Fibroblast of skin of right biceps (primary cell): ENCODE measurements around the gene DCLRE1C.
A peak's percentile ranks its signal among the peaks of the same experiment; 100 is the strongest.
"Not testable (repeated sequence)": the region's sequence is repeated elsewhere in the genome, so short reads cannot be mapped to it uniquely, and the experiment has no call there.

Experiments used
- DNase-seq: peaks from one replicate; pipeline ENCODE4 v3.0.0-alpha.2; 2013

Gene DCLRE1C

DNA sequence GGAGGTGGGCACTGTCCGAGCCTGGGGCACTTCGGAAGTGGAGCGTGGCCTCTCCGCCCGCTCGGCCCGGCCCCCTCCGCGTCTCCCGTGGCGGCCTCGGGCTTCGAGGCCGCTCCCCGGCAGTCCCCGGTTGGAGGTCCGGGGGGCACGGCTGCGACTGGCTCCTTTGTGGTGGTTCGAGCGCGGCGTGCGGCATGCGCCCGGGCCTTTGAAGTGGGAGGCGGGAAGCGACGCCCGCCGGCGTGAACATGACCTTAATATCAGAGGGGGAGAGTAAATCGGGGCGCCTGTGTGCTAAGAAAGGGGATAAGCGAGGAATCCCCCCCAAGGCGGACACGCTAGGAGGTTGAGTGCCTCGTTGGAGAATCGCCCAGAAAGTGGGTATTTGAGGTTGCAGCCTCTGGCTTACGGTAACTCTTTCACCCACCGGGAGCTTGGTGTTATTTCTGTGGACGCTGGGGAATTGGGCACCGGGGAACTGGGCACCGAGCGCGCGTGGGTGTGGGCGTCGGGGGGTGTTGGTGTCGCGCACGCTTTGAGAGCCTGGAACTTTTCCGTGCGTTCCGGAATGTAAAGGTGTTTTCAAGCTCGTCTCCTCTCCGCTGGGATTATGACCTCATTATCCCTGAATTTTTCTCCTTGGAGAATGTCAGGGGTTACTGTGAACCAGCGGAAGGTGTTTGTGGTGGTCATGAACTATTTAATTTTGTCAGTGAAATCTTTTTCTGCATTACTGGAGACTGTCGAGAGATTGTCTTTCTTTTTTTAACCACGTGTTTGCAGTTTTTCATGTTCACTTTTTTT lies 74.6 kb downstream of the DCLRE1C start:
- peak; percentile 20 for DNase-seq

DNA sequence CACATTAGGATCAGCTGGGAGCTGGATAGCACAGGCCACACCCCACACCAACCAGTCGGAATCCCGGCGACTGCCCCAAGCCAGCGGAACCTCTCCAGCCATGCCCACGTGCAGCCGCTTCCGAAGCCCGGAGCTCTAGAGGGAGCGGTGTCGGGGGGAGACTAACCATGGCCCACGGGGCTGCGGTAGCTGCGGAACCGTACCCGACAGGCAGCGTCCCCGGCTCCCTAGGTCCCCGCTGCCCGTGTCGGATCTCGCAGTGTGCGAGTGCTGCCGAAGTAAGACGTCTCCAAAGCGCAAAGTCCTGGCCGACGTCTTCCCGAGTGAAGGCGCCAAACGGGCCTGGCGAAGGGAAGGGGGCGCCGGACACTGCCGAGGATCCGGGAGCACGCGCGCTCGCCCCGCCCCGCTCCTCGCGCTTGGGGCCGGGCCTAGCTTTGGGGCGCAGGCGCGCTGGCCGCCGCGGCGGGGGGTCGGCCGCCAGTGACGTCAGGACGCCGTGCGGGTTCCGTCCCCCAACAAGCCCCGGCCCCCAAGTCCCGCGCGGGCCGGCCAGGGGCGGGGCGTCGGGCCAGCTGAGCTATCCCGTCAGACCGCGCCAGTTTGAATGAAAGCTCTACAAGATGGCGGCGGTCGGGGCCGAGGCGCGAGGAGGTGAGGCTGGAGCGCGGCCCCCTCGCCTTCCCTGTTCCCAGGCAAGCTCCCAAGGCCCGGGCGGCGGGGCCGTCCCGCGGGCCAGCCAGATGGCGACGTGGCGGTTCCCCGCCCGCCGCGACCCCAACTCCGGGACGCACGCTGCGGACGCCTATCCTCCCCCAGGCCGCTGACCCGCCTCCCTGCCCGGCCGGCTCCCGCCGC lies 75.4 kb downstream of the DCLRE1C start, which contains the start of gene SUV39H2:
TSS of gene SUV39H2 (plus strand) at position 601 of the 858 bp plus-strand sequence. CDS start at position 624, 23 bp downstream.
- peak; percentile 96 for DNase-seq

DNA sequence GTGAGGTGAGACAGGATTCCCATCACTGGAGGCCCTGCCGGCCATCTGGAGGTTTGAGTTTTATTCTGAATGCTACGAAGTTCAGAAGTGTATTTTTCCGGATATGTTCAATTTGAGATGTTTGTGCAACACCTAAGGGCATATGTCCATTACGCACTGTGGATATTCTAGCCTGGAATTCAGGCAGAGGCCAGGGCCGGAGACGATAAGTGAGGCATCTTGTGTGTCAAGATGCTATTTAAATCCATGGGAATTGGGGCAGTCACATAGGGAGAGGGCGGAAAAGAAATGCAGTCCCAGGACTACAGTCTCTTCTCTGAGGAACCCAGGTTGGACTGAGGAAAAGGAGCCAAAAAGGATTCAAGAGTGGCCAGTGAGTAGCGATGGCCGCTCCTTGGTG lies 77.1 kb downstream of the DCLRE1C start:
- DNase-seq: no peak

DNA sequence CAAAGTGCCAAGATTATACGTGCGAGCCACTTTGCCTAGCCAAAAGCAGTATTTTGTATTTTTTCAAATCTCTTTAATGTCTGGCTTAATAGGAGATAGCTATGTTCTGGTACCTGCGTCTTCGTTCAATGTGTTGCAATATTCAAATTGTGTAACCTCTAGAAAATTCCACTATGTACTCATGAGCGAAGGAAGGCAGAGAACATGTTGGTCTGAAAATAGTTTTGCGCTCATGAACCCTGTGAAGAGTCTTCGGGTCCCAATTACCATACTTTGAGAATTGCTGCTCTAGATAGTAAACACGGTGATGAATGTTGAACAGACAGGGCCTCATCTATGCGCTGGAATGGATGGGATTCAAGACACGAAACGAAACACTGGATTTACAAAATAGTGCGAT lies 78.0 kb downstream of the DCLRE1C start:
- no peak for DNase-seq

DNA sequence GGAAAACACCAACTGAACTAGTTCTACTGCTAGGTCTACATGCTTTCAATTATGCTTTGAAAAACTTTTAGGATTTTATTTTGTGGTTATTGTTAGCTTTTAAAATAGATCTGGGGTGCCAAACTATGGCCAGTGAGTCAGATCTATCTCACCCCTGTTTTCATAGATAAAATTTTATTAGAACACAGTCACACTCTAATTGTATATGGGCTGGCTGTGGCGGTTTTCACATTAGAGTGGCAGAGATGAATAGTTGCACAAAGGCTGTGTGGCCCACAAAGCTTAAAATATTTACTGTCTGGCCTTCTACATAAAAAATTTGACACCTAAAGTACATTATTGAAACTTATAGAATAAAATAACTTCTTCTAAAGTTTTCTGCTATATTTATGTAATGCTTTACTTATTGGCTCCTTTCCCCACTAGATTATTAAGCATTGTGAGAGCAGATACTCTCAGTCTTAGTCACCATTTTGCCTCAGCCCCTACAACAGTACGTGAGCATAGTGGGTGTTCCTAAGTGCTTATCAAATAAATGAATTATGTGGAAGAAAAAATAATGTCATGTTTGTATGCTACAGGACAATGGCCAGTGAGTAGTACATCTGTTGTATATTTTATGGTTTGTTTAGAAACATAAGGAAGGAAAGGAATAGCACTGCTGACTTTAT lies 80.7 kb downstream of the DCLRE1C start:
- peak; percentile 77 for DNase-seq

DNA sequence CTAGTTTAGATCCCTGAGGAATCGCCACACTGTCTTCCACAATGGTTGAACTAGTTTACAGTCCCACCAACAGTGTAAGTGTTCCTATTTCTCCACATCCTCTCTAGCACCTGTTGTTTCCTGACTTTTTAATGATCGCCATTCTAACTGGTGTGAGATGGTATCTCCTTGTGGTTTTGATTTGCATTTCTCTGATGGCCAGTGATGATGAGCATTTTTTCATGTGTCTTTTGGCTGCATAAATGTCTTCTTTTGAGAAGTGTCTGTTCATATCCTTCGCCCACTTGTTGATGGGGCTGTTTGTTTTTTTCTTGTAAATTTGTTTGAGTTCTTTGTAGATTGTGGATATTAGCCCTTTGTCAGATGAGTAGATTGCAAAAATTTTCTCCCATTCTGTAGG lies 89.0 kb downstream of the DCLRE1C start:
- DNase-seq: not testable (repeated sequence)

DNA sequence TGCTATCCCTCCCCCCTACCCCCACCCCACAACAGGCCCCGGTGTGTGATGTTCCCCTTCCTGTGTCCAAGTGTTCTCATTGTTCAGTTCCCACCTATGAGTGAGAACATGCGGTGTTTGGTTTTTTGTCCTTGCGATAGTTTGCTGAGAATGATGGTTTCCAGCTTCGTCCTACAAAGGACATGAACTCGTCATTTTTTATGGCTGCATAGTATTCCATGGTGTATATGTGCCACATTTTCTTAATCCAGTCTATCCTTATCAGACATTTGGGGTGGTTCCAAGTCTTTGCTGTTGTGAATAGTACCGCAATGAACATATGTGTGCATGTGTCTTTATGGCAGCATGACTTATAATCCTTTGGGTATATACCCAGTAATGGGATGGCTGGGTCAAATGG lies 89.4 kb downstream of the DCLRE1C start:
- not testable (repeated sequence) for DNase-seq

DNA sequence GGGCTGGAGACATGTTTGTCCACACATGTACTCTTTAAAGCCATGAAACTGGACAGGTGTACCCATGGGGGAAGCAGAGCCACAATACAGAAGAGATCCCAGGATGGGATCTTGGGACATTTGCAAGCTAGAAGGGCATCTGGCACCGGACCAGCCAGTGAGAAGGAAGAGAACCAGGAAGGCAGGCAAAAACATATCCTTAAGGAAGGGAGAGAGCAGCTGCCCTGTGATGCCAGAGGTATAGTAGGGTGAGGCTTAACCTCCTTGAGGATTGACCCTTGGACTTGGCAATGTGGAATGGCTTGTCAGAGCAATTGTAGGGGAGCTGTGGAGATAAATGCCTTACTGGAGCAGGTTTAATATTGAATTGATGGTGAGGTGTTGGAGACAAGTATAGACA lies 93.1 kb downstream of the DCLRE1C start:
- no peak for DNase-seq

DNA sequence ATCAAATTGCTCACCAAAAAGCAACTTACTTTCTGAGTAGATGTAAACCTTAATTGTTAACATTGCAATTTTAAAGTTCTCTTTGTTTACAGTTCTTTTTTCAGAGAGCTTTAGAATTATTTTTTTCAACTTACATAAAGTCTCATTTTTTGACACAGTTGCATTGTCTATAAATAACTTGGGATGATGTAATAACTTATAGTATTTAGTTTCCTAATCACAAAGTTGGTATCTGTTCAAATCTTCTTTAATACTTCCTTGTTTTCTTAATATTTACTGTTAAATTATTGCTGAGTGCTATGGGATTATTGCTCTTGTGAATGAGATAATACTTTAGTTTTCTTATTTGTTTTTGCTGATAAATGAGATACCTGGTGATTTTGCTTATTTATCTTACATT lies 94.1 kb downstream of the DCLRE1C start:
- DNase-seq: no peak

DNA sequence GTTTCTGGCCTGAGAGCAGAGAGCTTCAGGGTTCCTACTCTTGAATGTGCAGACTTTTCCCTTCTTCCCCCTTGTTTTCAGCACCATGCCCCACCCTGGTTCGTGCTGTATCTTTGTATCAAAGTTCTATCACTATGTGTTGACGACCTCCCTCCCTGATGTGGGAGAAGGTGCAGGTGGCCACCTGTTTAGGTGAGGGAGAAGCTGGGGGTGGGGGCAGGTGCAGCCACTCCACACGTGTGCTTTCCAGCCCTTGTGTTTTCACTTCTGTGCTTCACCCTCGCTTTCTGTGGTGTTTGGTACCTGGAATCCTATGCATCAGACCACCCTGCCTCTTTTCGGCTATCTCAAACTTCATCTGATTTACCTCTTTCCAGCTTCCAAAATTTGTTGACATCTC lies 94.9 kb downstream of the DCLRE1C start:
- DNase-seq: no peak

DNA sequence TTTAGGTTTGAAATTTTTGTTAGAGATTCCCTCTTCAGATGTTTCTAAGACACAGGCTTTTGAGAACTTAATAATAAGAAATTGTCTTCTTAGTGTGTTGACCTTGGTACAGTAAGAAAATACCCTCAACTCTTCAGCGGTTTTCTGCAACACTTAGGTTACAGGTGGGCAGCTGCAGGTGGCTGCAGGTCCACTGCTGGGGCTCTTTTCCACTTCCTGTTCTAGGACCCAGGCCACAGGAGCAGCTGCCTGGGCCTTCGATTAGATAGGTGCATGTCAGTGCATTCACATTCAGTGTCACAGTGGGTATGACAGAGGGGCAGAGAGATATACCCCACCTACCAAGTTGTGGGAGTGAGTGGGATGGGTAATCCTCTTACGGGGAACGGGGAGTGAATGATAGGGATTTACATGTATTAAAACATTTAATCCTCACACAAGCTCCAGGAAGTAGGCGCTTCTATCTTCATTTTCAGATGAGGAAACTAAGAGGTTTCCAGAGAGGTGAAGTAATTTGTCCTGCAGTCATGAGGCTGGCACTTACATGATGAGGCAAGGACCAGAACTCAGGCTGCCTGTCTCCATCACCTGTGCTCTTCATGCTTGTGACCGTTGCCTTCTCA lies 95.4 kb downstream of the DCLRE1C start:
- no peak for DNase-seq

DNA sequence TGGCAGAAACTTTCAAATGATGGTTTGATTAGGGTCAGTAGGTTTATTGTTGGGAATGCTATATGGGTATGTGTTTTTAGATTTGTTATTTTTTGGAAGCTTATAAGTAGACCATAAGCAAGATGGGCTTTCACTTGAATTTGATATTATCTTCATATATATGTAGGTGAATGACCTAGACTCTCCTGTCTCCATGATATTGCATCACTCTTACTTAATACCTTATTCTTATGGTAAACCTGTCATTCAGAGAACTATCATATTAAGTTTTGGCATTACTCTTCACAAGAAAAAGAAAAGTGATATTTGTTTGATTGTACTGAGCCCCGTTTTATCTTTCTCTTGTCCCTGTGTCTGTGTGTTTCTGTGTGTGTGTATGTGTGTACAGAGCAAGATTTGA lies 98.4 kb downstream of the DCLRE1C start:
- DNase-seq: no peak

DNA sequence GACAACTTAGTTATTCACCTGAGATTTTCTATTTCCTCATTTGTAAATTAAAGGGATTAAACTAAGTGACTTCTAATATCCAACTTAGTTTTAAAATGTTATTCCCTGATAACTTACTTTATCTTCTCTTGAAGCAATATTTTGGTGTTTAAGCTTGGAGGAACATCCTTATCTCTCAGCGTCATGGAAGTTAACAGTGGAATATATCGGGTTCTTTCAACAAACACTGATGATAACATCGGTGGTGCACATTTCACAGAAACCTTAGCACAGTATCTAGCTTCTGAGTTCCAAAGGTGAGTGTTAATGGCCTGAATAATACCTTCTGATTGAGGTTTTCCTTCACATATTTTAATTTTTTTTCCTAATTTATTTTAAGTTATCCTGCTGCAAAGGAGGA lies 101.7 kb downstream of the DCLRE1C start:
- no peak for DNase-seq
